Measurements from ENCODE around the gene TCF25.

TCF25 gene

DNA sequence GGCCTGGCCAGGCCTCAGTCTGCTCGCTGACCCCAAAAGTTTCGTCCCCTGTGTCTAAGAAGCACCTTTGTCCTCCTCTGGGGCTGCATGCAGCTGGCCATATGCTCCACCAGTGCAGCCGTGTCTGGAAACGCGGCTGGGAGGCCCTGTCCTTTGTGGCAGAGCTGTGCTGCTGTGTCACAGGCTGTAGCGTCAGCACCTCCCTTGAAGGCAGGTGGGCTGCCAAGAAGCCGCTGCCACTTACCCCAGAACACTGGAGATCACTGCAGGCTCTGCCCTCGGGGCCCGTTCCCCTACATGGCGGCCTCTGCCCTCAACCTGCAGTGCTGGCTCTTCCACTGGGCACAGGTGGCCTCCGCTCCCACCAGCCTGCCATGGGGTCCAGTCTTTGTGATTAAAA, 29.6 kb downstream of the TCF25 start:
- H3K27ac ChIP-seq = no peak overlapping the region
- DNase-seq (ENCODE audit: low spot score) = no peak
- H3K4me3 ChIP-seq = no peak overlapping the region
- TF ChIP-seq, protein P1, sequence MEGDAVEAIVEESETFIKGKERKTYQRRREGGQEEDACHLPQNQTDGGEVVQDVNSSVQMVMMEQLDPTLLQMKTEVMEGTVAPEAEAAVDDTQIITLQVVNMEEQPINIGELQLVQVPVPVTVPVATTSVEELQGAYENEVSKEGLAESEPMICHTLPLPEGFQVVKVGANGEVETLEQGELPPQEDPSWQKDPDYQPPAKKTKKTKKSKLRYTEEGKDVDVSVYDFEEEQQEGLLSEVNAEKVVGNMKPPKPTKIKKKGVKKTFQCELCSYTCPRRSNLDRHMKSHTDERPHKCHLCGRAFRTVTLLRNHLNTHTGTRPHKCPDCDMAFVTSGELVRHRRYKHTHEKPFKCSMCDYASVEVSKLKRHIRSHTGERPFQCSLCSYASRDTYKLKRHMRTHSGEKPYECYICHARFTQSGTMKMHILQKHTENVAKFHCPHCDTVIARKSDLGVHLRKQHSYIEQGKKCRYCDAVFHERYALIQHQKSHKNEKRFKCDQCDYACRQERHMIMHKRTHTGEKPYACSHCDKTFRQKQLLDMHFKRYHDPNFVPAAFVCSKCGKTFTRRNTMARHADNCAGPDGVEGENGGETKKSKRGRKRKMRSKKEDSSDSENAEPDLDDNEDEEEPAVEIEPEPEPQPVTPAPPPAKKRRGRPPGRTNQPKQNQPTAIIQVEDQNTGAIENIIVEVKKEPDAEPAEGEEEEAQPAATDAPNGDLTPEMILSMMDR (IDR thresholded peaks at IDR 0.05) = no peak

DNA sequence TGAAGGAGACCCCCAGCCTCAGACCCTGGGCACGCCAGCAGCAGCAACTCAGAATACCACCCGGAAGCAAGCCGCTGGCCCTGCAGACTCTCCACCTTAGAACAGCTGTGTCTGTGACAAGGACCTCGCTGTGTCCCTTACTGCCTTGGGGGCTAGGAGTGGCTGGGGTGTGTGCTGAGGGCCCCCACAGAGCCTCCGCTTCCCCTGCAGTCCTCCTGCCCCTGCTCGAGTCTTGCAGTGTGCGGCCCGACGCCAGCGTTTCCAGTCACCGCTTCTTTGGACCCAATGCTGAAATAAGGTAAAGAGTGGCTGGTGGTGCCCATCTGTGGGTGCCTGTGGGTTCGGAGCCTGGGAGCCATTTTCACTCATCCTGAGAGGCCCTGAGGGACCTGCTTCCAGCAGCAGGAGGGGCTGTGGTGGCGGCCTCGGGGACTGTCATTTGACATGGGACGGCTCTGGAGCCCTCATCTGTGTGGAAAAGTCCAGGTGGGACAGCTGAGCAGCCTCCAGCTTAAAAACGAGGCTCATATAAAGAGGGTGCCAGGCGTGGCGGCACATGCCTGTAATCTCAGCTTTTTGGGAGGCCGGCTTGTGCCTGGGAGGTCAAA, 30.6 kb downstream of the TCF25 start:
- TF ChIP-seq, protein P1 (IDR thresholded peaks at IDR 0.05) = no peak
- no peak overlapping the region for H3K27ac ChIP-seq
- H3K4me3 ChIP-seq = no peak overlapping the region
- no peak for DNase-seq (ENCODE audit: low spot score)

DNA sequence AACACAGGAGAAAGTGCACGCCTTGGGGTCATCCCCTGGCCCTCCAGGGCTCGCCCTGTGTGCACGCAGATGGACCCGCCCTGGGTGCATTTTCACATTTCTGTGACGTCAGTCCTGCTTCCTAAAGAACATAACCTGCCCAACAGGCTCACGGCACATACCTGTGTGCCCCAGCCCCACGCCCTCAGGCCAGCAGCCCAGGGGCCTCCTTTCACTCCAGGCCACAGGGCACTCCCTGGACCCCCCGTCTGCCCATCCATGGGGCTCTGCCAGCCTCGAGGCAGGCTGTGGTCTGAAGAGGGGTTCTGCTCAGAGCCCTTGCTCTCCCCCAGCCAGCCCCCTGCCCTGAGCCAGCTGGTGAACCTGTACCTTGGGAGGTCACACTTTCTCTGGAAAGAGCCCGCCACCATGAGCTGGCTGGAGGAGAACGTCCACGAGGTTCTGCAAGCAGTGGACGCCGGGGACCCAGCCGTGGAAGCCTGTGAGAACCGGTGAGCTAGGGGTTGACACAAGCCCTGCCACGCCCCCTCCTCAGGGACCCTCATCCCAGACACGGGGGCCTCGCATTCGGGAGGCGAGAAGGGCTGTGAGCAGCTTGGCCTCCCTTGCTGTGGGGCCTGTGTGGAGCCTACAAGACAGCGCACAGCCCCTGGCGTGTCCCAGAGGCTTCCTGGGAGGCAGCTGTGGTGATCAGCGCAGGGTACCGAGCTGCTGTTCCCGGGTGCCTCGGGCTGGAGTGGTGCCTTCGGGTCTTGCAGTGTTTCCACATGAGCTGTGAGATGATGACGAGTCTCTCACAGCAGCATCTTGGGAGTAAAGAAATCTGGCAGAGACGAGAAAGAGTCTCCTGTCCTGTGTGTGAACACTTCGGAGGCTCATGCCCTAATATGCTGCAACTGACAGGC, 31.5 kb downstream of the TCF25 start:
- Histone ChIP-seq H3K27ac (no peak overlapping the region), H3K4me3 (no peak overlapping the region)
- DNase-seq (ENCODE audit: low spot score) = no peak
- TF ChIP-seq, protein P1 (IDR thresholded peaks at IDR 0.05) = no peak

DNA sequence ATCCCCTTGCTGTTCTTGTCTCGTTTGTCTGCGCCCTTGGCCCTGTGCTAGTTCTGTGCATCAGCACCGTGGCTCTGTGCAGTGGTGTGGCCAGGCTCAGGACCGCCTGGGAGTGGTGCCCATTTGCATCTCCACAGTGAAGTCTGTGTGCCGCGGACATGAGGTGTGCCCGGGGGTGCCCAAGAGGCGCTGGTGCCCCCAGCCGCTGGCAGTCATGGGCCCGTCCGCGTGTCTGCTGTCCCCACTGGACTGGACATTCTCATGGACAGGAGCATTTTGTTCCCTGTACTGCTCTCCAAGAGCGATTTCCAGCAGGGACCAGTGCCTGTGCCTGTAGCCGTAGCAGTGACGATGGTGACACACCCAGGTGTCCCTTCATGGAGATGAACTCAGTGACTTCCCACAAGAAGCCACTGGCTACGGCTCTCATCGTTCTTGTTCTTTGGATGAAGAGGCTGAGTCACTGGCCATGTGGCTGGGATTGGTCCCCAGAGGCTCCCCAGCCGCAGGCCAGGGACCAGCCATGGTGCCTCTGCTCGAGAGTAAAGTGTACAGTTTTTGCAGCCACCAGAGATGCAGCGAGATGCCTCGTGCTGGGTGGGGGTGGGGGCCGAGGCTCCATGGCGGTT, 32.2 kb downstream of the TCF25 start:
- TF ChIP-seq, protein P1 (IDR thresholded peaks at IDR 0.05) = no peak
- Histone ChIP-seq H3K4me3 (no peak overlapping the region), H3K27ac (no peak overlapping the region)
- no peak for DNase-seq (ENCODE audit: low spot score)

DNA sequence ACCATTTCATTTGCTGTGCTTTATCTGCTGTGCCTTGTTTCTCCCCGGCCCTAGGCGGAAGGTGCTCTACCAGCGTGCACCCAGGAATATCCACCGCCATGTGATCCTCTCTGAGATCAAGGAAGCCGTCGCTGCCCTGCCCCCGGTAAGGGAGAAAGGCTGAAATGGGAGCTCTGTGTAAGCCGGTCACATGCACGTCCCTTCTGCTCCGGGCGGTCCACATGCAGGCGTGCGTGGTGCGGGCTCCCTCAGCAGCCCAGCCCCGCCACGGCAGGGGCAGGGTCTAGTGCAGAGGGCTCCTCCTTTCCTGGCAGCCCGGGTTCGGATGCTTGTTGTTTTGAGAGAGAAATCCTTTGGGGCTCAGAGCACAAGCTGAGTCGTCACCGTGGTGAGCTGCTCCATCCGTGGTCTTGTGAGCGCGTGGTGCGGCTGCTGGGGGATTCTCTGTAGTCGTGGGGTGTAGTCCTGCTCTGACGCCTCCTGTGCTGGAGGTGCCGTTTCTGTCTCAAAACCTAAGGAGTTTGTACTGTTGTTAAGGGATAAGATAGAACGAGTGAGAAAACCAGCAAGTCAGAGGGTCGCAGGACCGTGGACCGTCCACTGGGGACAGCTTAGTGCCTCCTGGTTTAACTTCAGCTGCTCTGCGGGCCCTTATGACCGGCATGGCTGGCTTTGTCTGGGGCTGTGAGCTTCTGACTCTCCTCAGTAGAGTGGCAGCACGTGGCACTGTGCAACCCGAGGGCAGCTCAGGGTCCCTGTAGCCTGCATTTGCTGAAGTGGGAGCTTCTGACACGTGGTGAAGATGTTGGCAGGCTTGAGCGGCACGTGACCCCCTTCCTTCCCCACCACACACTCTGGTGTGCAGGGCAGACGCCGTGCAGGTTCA, 33.0 kb downstream of the TCF25 start:
- Histone ChIP-seq H3K27ac (no peak overlapping the region), H3K4me3 (no peak overlapping the region)
- no peak for DNase-seq (ENCODE audit: low spot score)
- TF ChIP-seq, protein P1 (IDR thresholded peaks at IDR 0.05) = no peak

DNA sequence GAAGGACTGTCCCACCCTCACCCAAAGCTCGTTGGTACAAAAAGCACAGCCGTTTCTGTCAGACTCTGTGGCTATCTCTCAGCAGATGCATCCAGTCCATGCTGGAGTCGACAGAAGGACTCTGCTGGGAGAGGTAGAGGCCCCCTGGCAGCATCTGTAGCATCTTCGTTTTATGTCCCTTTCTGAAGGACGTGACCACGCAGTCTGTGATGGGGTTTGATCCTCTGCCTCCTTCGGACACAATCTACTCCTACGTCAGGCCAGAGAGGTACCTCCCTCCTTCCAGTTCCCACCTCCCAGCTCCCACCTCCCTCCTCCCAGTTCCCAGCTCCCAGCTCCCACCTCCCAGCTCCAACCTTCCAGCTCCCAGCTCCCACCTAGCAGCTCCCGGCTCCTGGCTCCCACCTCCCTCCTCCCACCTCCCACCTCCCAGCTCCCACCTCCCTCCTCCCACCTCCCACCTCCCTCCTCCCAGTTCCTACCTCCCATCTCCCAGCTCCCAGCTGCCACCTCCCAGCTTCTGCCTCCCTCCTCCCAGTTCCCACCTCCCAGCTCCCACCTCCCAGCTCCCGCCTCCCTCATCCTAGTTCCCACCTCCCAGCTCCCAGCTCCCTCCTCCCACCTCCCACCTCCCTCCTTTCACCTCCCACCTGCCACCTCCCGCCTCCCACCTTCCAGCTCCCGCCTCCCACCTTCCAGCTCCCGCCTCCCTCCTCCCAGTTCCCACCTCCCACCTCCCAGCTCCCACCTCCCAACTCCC, 33.8 kb downstream of the TCF25 start:
- Histone ChIP-seq H3K27ac (no peak overlapping the region), H3K4me3 (no peak overlapping the region)
- DNase-seq (ENCODE audit: low spot score) = no peak
- TF ChIP-seq, protein P1 (IDR thresholded peaks at IDR 0.05) = no peak

Measured in coronary artery (tissue), 2 donors.